Measurements from ENCODE around the gene TFEB. TPM values are rescaled to one million over a fixed set of nuclear protein-coding genes. Genes with fewer than 3 reads are reported as not detected.
A peak's percentile ranks its signal among the peaks of the same experiment; 100 is the strongest.

The TFEB gene
- total and polyA plus RNA-seq, 10 of the 15 experiments (the other 5 are each of a cell fraction or from before 2014, with no cell fraction given), result 0.84 to 108 (median 60.8) TPM

- peak in 1 of 3 experiments; percentile 20; a peak in 1 of 6 replicates for TF ChIP-seq CTCF (IDR thresholded peaks at IDR 0.05 in 2 of 3, conservative IDR thresholded peaks at IDR 0.05 in 1 of 3; ENCODE audit: control insufficient read depth in 2 of 3, extremely low read depth in 1 of 3, insufficient read depth in 1 of 3, low read depth in 3 of 3, low read length in 3 of 3)
- TF ChIP-seq, protein P1, sequence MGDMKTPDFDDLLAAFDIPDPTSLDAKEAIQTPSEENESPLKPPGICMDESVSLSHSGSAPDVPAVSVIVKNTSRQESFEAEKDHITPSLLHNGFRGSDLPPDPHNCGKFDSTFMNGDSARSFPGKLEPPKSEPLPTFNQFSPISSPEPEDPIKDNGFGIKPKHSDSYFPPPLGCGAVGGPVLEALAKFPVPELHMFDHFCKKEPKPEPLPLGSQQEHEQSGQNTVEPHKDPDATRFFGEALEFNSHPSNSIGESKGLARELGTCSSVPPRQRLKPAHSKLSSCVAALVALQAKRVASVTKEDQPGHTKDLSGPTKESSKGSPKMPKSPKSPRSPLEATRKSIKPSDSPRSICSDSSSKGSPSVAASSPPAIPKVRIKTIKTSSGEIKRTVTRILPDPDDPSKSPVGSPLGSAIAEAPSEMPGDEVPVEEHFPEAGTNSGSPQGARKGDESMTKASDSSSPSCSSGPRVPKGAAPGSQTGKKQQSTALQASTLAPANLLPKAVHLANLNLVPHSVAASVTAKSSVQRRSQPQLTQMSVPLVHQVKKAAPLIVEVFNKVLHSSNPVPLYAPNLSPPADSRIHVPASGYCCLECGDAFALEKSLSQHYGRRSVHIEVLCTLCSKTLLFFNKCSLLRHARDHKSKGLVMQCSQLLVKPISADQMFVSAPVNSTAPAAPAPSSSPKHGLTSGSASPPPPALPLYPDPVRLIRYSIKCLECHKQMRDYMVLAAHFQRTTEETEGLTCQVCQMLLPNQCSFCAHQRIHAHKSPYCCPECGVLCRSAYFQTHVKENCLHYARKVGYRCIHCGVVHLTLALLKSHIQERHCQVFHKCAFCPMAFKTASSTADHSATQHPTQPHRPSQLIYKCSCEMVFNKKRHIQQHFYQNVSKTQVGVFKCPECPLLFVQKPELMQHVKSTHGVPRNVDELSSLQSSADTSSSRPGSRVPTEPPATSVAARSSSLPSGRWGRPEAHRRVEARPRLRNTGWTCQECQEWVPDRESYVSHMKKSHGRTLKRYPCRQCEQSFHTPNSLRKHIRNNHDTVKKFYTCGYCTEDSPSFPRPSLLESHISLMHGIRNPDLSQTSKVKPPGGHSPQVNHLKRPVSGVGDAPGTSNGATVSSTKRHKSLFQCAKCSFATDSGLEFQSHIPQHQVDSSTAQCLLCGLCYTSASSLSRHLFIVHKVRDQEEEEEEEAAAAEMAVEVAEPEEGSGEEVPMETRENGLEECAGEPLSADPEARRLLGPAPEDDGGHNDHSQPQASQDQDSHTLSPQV (IDR thresholded peaks at IDR 0.05), result peak; percentile 68; the same call in 1 of the 2 replicates
- no peak for TF ChIP-seq PML (IDR thresholded peaks at IDR 0.05; ENCODE audit: low read length)
- TF ChIP-seq POLR2A (IDR thresholded peaks at IDR 0.05; ENCODE audit: low read depth, low read length), result peak; percentile 80
- TF ChIP-seq MAX (IDR thresholded peaks at IDR 0.05; ENCODE audit: low read depth, low read length), result peak; percentile 6; the same call in 1 of the 2 replicates
- peak; percentile 47; the same call in 1 of the 2 replicates for TF ChIP-seq NRF1 (conservative IDR thresholded peaks at IDR 0.05; ENCODE audit: low read depth, low read length)
- TF ChIP-seq PAX5 (IDR thresholded peaks at IDR 0.05; ENCODE audit: borderline replicate concordance, low read depth, low read length), result peak; percentile 99
- no peak for TF ChIP-seq STAT3 (IDR thresholded peaks at IDR 0.05; ENCODE audit: low read depth, low read length)
- no peak for TF ChIP-seq ZNF217 (IDR thresholded peaks at IDR 0.05)
- no peak for TF ChIP-seq WRNIP1 (IDR thresholded peaks at IDR 0.05; ENCODE audit: borderline replicate concordance, low read depth, low read length)
- TF ChIP-seq IKZF2 (IDR thresholded peaks at IDR 0.05), result peak; percentile 71 to 72
- peak; percentile 52; the same call in 1 of the 2 replicates for TF ChIP-seq EED (IDR thresholded peaks at IDR 0.05; ENCODE audit: low read depth)
- TF ChIP-seq MTA2 (IDR thresholded peaks at IDR 0.05; ENCODE audit: low read depth), result peak; percentile 16; the same call in 1 of the 2 replicates
- TF ChIP-seq DPF2 (IDR thresholded peaks at IDR 0.05), result peak; percentile 32
- TF ChIP-seq RAD21 (IDR thresholded peaks at IDR 0.05; ENCODE audit: insufficient read depth, low read depth, low read length), result peak; percentile 29; the same call in 1 of the 2 replicates
- TF ChIP-seq KDM1A (IDR thresholded peaks at IDR 0.05; ENCODE audit: borderline replicate concordance), result no peak
- TF ChIP-seq SMARCA5 (IDR thresholded peaks at IDR 0.05), result no peak
- TF ChIP-seq, protein P2, sequence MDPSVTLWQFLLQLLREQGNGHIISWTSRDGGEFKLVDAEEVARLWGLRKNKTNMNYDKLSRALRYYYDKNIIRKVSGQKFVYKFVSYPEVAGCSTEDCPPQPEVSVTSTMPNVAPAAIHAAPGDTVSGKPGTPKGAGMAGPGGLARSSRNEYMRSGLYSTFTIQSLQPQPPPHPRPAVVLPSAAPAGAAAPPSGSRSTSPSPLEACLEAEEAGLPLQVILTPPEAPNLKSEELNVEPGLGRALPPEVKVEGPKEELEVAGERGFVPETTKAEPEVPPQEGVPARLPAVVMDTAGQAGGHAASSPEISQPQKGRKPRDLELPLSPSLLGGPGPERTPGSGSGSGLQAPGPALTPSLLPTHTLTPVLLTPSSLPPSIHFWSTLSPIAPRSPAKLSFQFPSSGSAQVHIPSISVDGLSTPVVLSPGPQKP (IDR thresholded peaks at IDR 0.05; ENCODE audit: low read depth, low read length), result 0 out of 2 replicates have a peak, but pooled peaks have one; percentile 26
- TF ChIP-seq NBN (IDR thresholded peaks at IDR 0.05), result peak; percentile 79
- no peak for TF ChIP-seq TCF7 (IDR thresholded peaks at IDR 0.05; ENCODE audit: borderline replicate concordance)
Observed at GRCh38 chr6:41733707-41734665, 1.4 kb downstream of the TFEB start (continued).

Data from GM12878 (cell line).